HG03097 (cell line): ENCODE data around the gene ATF5.

Experiments
- ATAC-seq: cut with Tn5 transposase; IDR thresholded peaks from one replicate; pipeline ENCODE4 v1.9.1; 2021; ENCODE audit not compliant: unreplicated experiment, low FRiP score

The ATF5 gene

DNA sequence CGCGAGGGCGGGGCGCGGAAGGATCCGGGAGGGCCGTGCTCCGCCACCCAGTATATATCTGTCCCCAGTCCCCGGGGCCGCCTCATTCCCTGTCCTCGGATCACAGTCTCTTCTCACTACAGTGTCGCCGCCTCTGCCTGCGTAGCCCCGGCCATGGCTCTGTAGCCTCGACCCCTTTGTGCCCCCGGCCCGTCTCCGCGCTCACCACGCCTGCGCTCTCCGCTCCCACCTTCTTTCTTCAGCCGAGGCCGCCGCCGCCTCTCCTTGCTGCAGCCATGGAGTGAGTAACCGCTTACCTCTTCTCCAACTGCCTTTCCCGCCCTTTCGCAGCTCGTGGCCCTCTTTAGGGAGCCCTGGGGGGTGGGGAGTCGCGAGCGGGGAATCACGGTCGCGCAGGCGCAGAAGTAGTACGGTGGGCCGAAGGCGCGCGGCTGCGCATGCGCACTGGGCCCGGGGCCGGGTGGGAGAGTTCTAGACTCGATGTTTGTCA lies at the start of gene ATF5, which contains the start of gene NUP62:
Gene ATF5 (plus strand): TSS at position 85 of the 490 bp plus-strand sequence. CDS start 1,646 bp downstream, outside the sequence.
Gene NUP62 (minus strand): TSS at position 384 of the 490 bp plus-strand sequence. CDS start 19,697 bp downstream, outside the sequence.
- peak; percentile 43 for ATAC-seq

GRCh38 chr19:49879243-49879963 lies 49.6 kb upstream of the ATF5 start:
- ATAC-seq = no peak

DNA sequence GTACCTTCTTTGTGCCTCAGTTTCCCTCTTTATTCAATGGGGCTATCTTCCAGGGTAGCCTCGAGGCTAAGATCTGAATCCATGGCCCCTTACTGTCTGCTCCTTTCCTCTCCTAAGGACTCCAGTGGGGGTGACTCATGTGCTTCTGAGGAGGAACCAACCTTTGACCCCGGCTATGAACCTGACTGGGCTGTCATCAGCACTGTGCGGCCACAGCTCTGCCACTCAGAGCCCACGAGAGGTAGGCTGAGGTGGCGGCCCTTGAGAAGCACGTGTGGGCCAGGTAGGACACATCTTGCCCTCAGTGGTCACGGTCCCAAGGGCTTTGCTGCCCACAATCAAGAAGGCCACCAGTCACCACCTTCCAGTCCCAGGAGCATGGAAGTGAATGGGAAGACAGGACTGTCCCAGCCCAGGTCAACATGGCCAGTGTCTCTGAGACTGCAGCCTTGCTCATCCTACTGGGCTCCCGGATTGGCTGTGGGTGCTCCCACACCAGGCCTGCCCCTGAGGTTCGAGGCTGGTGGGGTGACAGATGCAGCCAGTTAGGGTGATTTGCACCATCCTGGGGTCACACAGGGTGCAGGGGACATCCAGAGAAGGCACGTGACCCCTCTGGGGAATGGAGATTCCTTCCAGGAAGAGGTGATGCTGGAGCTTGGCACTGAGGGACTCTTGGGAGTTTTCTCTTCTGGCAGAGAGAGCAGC lies 48.7 kb upstream of the ATF5 start:
- ATAC-seq = no peak

- ATAC-seq = no peak
These were observed 47.8 kb upstream of the ATF5 start for GRCh38 chr19:49881186-49881585.

GRCh38 chr19:49881672-49882394 lies 47.2 kb upstream of the ATF5 start:
- no peak for ATAC-seq

DNA sequence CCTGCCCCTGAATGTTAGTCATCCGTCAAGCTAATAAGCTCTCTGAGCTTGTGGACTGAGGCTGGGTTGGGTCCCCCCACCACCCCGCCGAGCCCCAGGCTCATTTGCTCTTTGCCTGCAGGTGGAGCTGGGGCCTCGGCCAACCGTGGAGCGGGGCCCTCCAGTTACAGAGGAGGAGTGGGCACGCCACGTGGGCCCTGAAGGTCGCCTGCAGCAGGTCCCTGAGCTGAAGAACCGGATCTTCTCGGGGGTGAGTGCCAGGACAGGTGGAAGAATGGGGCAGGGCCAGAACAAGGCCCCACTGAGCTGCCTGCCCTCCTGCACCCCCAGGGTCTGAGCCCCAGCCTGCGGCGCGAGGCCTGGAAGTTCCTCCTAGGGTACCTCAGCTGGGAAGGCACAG lies 46.4 kb upstream of the ATF5 start:
- no peak for ATAC-seq

GRCh38 chr19:49883094-49883493 lies 45.9 kb upstream of the ATF5 start:
- no peak for ATAC-seq

GRCh38 chr19:49884109-49884508 lies 44.9 kb upstream of the ATF5 start:
- ATAC-seq = no peak

DNA sequence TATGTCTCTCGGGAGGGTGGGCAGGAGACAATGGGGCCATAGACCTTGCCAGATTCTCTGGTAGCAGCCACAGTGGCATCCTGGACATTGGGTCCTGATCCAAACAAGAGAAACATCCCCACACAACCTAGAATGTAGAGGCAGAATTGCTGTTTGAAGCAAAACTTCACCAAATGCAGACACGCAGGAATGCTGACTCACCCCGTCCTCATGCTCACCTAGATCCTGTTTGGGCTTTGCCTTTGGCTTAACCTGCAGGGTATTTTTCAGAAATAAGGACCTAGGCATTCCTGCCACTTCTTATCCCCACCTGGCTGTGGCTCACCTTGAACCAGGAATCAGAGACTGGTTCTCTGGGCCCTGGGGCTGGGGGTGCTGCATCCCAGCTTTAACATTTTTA lies 44.2 kb upstream of the ATF5 start:
- no peak for ATAC-seq

GRCh38 chr19:49887037-49887664 lies 41.9 kb upstream of the ATF5 start:
- no peak for ATAC-seq

GRCh38 chr19:49887665-49888509 lies 41.1 kb upstream of the ATF5 start:
- no peak for ATAC-seq

- ATAC-seq = no peak
These were observed 40.5 kb upstream of the ATF5 start for GRCh38 chr19:49888510-49888824.

- no peak for ATAC-seq
These were observed 39.8 kb upstream of the ATF5 start for GRCh38 chr19:49889038-49889686.

DNA sequence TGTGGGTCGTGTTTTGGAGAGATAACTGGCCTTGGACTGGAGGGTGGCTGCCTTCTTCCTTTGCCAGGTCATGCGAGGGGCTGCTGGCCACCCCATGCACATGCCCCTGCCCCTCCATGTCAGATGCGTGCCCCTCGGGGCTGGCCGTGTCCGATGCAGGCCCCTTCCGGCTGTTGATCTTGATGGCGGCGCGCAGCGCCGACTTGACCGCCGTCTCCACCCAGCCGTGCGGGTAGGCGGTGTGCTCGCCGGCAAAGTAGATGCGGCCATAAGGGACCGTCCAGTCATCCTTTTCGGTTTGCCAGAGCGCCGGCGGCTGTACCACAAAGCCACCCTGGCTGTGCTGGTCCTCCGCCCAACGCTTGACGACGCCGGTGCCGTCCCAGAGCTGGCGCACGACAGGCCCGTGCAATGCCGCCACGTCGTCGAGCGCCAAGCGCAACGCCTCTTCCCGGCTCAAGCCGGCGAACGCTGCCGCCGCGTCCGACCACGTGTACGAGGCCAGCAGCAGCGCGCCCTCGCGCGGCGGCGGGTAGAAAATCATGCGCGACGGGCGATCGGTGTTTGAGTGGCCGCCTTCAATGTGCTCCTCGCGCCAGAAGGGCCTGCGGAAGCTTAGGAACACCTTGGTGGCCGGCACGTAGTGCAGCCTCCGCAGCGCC lies 39.2 kb upstream of the ATF5 start:
- no peak for ATAC-seq

DNA sequence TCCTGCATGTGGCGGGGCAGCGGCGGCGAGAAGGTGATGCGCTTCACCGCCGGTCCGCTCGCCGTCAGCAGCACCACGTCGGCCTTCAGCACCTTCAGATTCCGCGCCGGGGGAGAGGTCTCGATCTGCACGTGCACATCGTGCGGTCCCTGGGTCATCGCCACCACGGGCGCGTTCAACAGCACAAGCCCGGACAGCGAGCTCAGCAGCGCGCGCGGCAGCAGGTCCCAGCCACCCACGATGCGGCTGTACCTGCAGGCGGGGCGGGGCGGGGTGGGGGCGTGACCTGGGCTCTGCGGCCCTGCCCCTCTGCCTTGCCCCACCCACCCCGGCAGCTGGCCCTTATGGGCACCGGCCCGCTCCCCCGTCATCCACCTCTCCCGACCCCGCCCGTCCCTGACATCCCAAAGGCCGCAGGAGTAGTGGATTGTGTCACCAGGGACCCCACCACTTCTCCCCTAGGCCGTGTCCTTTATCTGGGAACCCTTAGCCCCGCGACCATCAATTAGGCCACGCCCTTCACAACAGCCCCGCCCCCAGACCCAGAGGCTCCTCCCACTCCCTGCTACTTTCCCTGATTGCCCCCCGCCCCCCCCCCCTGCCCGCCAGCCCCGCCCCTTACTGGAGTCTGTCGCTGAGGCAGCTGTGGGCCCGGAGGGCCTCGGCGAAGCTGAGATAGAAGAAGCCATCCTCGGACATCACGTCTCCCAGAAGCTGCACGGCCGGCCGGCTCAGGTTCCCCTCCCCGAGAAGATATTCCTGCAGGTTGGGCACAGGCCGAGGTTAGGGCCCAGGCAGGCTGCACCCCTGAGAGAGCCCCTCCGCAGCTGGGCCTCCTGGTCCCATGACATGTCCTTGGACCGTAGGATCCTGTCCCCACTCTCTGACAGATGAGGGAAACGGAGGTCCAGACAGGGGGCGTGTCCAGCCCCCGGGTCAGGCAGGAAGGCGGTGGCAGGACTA lies 38.4 kb upstream of the ATF5 start:
- no peak for ATAC-seq

- no peak for ATAC-seq
These were observed 37.6 kb upstream of the ATF5 start for GRCh38 chr19:49891393-49891792.

DNA sequence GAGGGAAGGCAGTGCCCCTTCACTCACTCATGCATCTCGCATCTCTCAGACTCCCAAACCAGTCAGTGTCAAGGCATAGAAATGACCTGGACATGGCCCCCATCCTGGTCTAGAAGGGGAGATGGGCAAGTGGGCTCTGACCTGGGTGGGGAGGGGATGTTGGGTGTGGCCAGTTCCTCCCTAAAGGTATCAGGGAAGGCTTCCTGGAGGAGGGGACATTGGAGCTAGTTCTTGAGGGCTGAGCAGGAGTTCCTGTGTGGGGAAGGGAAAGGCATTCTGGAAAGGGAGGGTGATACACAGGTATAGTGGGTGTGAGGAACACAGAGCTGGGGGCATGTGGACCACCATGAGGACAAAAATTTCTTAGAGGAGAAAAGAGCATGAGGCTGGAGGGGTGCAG lies 36.3 kb upstream of the ATF5 start:
- ATAC-seq = no peak
